HepG2 (cell line): ENCODE measurements around the gene ZNF771. TPM values are rescaled to one million over a fixed set of nuclear protein-coding genes. Genes with fewer than 3 reads are reported as not detected.
A peak's percentile ranks its signal among the peaks of the same experiment; 100 is the strongest.

ENCODE experiments used
- CAMTA2 ChIP-seq: sonication (generic); formaldehyde crosslinking; IDR thresholded peaks from 2 replicates; pipeline ENCODE4 v1.4.0; 2020; ENCODE audit warnings: mild to moderate bottlenecking, missing genetic modification reagents, borderline replicate concordance
- DRAP1 ChIP-seq: IDR thresholded peaks from 2 replicates; pipeline ENCODE4 v1.6.1; 2016; ENCODE audit warnings: missing genetic modification reagents, missing compliant biosample characterization
- E2F1 ChIP-seq: sonication (generic); formaldehyde crosslinking; IDR thresholded peaks from 2 replicates; pipeline ENCODE4 v1.5.0; 2020; ENCODE audit warnings: missing genetic modification reagents
- E2F2 ChIP-seq: sonication (generic); formaldehyde crosslinking; IDR thresholded peaks from 2 replicates; pipeline ENCODE4 v1.4.0; 2020; ENCODE audit warnings: missing genetic modification reagents, borderline replicate concordance
- HMGA1 ChIP-seq: sonication (generic); formaldehyde crosslinking; conservative IDR thresholded peaks from 2 replicates; pipeline ENCODE4 v1.4.0; 2020; ENCODE audit warnings: missing genetic modification reagents
- KDM4B ChIP-seq: sonication (generic); formaldehyde crosslinking; IDR thresholded peaks from 2 replicates; pipeline ENCODE4 v1.4.0; 2020; ENCODE audit warnings: missing genetic modification reagents
- MTF1 ChIP-seq: sonication (generic); formaldehyde crosslinking; IDR thresholded peaks from 2 replicates; pipeline ENCODE4 v1.5.0; 2020; ENCODE audit warnings: missing genetic modification reagents
- NCOA2 ChIP-seq: sonication (generic); formaldehyde crosslinking; IDR thresholded peaks from 2 replicates; pipeline ENCODE4 v1.8.0; 2022; ENCODE audit warnings: inconsistent platforms
- SIN3A ChIP-seq: IDR thresholded peaks from 2 replicates; pipeline ENCODE4 v1.6.1; 2011; ENCODE audit warnings: low read depth, mild to moderate bottlenecking, control low read depth, low read length, borderline replicate concordance
- SNAI1 ChIP-seq: sonication (generic); formaldehyde crosslinking; IDR thresholded peaks from 2 replicates; pipeline ENCODE4 v1.5.0; 2020; ENCODE audit warnings: mild to moderate bottlenecking, missing genetic modification reagents, borderline replicate concordance
- SRF ChIP-seq: IDR thresholded peaks from 2 replicates; pipeline ENCODE4 v1.6.1; 2011; ENCODE audit warnings: mild to moderate bottlenecking, low read depth, low read length, moderate library complexity
- TBX2 ChIP-seq: sonication (generic); formaldehyde crosslinking; IDR thresholded peaks from 2 replicates; pipeline ENCODE4 v1.5.0; 2020; ENCODE audit warnings: missing genetic modification reagents, mild to moderate bottlenecking, borderline replicate concordance
- ZFP82 ChIP-seq: sonication (generic); formaldehyde crosslinking; IDR thresholded peaks from 2 replicates; pipeline ENCODE4 v1.5.1; 2020; ENCODE audit warnings: mild to moderate bottlenecking, missing genetic modification reagents, borderline replicate concordance
- ZKSCAN8 ChIP-seq: IDR thresholded peaks from 2 replicates; pipeline ENCODE4 v1.6.1; 2016; ENCODE audit warnings: borderline replicate concordance, missing genetic modification reagents, missing compliant biosample characterization
- ZNF275 ChIP-seq: sonication (generic); formaldehyde crosslinking; IDR thresholded peaks from 2 replicates; pipeline ENCODE4 v1.8.0; 2022; ENCODE audit warnings: missing genetic modification reagents, mild to moderate bottlenecking, inconsistent platforms, borderline replicate concordance
- ZNF280B ChIP-seq: sonication (generic); formaldehyde crosslinking; IDR thresholded peaks from 2 replicates; pipeline ENCODE4 v1.5.0; 2020; ENCODE audit warnings: missing genetic modification reagents, mild to moderate bottlenecking, borderline replicate concordance
- ZNF292 ChIP-seq: sonication (generic); formaldehyde crosslinking; IDR thresholded peaks from 2 replicates; pipeline ENCODE4 v1.8.1; 2022; ENCODE audit warnings: mild to moderate bottlenecking, low read depth, missing genetic modification reagents, borderline replicate concordance
- ZNF414 ChIP-seq: sonication (generic); formaldehyde crosslinking; IDR thresholded peaks from 2 replicates; pipeline ENCODE4 v1.5.0; 2020; ENCODE audit warnings: missing genetic modification reagents
- ZNF530 ChIP-seq: sonication (generic); formaldehyde crosslinking; IDR thresholded peaks from 2 replicates; pipeline ENCODE4 v1.5.0; 2020; ENCODE audit warnings: low read depth, mild to moderate bottlenecking, missing genetic modification reagents
- ZNF572 ChIP-seq: sonication (generic); formaldehyde crosslinking; IDR thresholded peaks from 2 replicates; pipeline ENCODE4 v1.5.1; 2020; ENCODE audit warnings: mild to moderate bottlenecking, missing genetic modification reagents
- ZSCAN9 ChIP-seq: IDR thresholded peaks from 2 replicates; pipeline ENCODE4 v1.6.1; 2016; ENCODE audit warnings: borderline replicate concordance
- polyA plus RNA-seq, 8 experiments: library from polyadenylated mRNA; depleted of rRNA in 3 of 8; stranded (reverse) in 7 of 8; unstranded in 1 of 8; fragments of >200 nt; fragmentation: Illumina TruSeq in 4 of 8; extraction: Trizol in 4 of 8; gene quantifications; 2 replicates each; pipeline versions ENCODE4 v1.2.1 to v1.2.3, GENCODE V29; 2011 to 2016; ENCODE audit warnings: low read depth in 4 of 8, missing spikeins in 1 of 8, mixed read lengths in 1 of 8; ENCODE audit not compliant: insufficient read depth in 1 of 8
- total RNA-seq, 5 experiments: library from RNA; depleted of rRNA; stranded (reverse); fragments of >200 nt; fragmentation: Illumina TruSeq; extraction: Trizol; gene quantifications; 2 replicates each; pipeline ENCODE4 v1.2.3, GENCODE V29; 2016; ENCODE audit warnings: low read depth in 1 of 5

ZNF771 gene
- total and polyA plus RNA-seq, 2 of the 13 experiments (the other 11 are each of a cell fraction or from before 2014, with no cell fraction given): 5.0 to 11.8 TPM

GRCh38 chr16:30430428-30430970 is 23.1 kb downstream of the ZNF771 start (continued):
- TF ChIP-seq HMGA1 (CRISPR knock-in tag): no peak
- TF ChIP-seq SNAI1 (CRISPR knock-in tag): no peak
- TF ChIP-seq ZSCAN9: 0 out of 2 replicates have a peak, but pooled peaks have one; percentile 13
- TF ChIP-seq ZNF530 (CRISPR knock-in tag): no peak
- TF ChIP-seq MTF1: no peak
- TF ChIP-seq E2F2 (CRISPR knock-in tag): no peak
- no peak; the same call in 1 of the 2 replicates for TF ChIP-seq NCOA2 (CRISPR knock-in tag)
- no peak for TF ChIP-seq KDM4B
- TF ChIP-seq CAMTA2 (CRISPR knock-in tag): no peak
- no peak for TF ChIP-seq DRAP1
- peak; percentile 98 for TF ChIP-seq ZNF280B (CRISPR knock-in tag)
- no peak for TF ChIP-seq SRF
- peak; percentile 66 for TF ChIP-seq TBX2 (CRISPR knock-in tag)
- no peak; the same call in 1 of the 2 replicates for TF ChIP-seq ZKSCAN8 (CRISPR knock-in tag)
- no peak for TF ChIP-seq ZNF292
- no peak for TF ChIP-seq ZFP82
- peak; percentile 17; the same call in 1 of the 2 replicates for TF ChIP-seq SIN3A
- peak; percentile 8; the same call in 1 of the 2 replicates for TF ChIP-seq ZNF275 (CRISPR knock-in tag)
- peak; percentile 42; the same call in 1 of the 2 replicates for TF ChIP-seq E2F1 (CRISPR knock-in tag)
- TF ChIP-seq ZNF414 (CRISPR knock-in tag): 0 out of 2 replicates have a peak, but pooled peaks have one; percentile 29
- TF ChIP-seq ZNF572: no peak
